GM20431 (cell line): ENCODE results near the gene KDM4E.
"Not testable (repeated sequence)": the region's sequence is repeated elsewhere in the genome, so short reads cannot be mapped to it uniquely, and the experiment has no call there.

Experiments used
- in situ Hi-C: fragments of 300-500 bp; cut with MseI, MboI; formaldehyde crosslinking; loops from one replicate; pipeline ENCODE4 v1.15.0; 2020; ENCODE audit warnings: low sequenced_read_pairs; ENCODE audit not compliant: unreplicated experiment

The KDM4E gene

DNA sequence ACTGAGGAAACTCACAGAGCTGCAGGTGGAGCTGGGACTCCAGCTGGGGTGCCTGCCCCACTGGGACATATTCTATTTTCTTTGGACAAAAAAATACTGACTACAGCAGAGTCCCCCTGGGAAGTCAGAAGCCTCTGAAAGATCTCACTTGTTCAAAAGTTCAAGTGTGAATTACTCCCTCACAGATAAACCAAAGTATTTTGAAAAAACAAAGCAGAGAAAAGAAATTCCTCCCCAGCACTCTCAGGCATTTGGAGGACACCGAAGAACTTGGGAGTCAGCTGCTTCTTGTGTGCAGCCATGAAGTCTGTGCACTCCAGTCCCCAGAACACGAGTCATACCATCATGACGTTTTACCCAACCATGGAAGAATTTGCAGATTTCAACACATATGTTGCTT, 24.1 kb downstream of the KDM4E start, which contains the start of gene KDM4F:
Gene KDM4F (plus strand): TSS at position 301 of the 400 bp plus-strand sequence.
- in situ Hi-C loops, result not testable (repeated sequence)

DNA sequence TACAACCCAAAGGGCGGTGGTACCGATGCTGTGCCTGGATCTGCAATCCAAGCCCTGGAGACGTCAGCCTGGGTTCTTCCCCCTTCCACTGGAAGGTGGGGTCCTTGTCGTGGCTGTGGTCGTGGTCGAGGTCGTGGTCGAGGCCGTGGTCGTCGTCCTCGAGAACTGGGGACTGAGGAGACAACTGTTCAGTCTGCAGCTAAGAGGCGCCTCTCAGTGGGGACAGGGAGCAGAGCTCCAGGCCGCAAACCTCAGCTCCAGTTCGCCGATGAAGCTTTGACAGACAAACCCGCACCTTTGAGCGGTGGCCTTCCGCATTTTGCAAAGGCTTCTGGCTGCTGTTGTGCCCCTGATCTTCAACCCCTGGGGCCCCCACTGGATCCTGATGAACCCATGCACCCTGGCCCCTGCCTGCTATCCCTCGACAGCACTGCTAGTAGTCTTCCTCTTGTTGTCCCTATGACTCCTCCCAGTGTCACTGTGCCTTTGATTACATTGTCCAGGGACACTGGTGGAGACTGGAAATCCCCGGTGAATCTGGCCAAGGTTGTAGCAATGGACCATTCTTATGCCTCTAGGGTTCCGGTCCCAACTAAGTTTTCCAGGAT, 25.6 kb downstream of the KDM4E start:
- in situ Hi-C loops, result no loop called here

DNA sequence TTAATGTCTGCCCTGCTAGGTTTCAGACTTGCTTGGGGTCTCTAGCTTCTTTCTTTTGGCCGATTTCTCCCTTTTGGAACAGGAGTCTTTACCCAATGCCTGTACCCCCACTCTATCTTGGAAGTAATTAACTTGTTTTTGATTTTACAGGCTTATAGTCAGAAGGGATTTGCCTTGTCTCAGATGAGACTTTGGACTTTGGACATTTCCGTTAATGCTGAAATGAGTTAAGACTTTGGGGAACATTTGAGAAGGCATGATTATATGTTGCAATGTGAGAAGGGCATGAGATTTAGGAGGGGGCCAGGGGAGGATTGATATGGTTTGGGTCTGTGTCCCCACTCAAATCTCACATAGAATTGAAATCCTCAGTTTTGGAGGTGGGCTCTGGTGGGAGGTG, 29.3 kb downstream of the KDM4E start:
- in situ Hi-C loops, result no loop called here

DNA sequence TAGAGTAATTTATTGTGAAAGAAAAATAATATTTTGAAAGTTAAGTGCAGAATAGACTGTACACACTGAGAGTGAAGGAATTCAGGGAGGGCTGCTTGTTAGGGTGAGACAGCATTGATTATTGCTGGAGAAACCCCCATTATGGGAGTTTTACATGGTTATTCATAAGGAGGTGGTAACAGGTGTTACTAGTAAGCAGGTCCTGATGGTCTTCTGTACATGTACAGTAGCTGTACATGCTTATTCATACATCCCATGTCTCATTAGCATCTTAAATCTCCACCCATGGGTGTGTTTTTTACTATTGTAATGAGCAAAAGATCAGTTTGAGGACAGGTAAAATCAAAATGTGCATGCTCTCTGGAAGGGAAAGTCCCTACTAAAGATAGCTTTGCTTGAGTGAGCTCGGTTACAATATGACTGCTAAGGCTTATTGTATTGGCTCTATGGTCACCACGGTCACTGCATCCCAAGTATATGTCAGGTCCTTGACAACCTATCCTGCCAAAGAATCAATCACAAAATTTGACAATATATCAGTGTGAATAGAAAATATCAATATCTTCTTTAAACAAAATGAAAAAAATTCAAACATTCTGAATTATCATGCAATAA, 30.3 kb downstream of the KDM4E start:
- in situ Hi-C loops, result no loop called here

DNA sequence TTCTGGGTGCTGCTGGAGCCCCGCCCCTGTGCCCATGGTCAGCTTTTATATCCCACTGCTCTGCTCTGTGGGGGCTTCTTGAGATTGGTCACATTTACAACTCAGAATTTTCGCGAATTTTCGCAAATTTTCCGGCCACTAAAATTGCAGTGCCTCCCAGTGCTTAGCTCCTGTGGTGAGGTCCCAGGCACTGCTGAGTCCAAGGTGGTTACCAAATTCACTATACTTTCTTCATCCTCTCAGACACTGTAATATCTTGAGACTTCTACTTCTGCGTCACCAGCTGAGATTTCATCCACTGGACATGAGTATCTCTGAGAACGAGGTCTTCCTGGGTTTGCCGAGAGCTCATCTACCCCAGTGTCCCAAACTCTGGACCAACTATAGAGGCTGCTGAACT, 32.9 kb downstream of the KDM4E start:
- in situ Hi-C loops, result no loop called here

DNA sequence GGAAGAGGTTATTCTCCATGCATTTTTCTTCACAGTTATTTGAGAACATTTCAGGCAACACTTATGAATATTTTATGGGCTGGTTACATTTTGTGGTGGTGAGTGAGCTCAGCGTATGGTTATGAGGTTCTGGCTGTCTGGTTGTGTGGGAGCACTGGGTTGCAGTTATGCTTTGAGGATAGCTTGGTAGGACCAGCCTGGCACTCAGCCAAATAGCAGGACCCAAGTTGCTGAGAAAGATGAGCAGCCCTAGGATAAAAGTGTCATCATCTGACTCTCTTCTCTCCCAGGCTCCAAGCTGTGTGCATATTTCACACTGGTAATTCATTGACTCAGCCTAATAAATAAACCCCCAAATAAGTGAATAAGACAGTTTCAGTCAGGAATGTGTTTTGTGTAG, 33.6 kb downstream of the KDM4E start:
- in situ Hi-C loops, result no loop called here

DNA sequence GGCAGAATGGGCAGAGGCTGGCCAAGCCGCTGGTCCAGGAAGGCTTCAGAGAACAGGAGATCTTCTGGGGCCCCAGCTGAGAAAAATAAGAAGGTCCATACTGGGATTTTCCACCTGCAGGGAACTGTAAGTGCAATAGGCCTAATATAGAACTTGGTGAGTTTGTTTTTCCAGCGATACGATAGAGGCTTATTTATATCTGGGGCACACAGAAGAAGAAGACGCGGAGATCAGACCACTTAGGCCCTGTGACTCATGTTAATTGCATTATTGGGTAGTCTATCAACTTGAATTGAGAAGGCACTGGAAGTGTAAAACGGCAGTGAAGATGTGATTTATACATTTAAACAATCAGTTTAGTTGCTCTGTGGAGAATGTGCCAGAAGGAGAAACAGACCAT, 34.0 kb downstream of the KDM4E start:
- in situ Hi-C loops, result no loop called here

DNA sequence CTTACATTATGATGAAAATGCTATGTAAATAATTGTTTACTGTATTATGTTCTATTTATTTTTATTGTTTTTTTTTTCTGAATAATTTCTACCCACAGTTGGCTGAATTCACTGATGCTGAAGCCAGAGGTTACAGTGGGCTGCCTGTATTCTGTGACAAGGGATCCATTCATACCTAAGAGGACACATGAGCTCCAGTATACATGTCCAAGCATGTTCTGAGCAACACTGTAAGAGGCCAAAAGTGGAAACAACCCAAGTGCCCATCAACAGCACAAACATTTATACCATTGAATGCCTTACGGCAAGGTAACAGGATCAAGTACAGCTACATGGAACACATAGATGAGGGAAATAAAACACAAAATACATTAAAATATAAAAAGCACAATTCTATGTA, 40.3 kb downstream of the KDM4E start:
- in situ Hi-C loops, result no loop called here

DNA sequence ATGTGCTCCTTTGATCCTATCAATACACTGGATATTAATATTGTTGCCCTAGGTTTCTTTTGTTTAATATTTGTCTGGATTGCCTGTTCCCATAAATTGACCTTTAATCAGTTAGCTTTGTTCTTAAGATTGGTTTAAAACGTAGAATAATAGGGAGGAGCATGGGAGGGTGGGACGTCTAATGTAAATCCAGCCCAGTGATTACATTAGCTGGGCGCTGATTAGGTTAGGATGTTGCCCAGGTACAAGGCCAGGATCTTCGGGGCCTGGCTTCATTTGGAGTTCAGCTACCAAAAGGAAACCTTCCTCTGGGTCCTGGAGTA, 41.6 kb downstream of the KDM4E start, which contains the start of gene SRSF8:
Gene SRSF8 (plus strand): TSS at position 204 of the 323 bp plus-strand sequence. CDS start 308 bp downstream, outside the sequence.
- in situ Hi-C loops, result no loop called here

DNA sequence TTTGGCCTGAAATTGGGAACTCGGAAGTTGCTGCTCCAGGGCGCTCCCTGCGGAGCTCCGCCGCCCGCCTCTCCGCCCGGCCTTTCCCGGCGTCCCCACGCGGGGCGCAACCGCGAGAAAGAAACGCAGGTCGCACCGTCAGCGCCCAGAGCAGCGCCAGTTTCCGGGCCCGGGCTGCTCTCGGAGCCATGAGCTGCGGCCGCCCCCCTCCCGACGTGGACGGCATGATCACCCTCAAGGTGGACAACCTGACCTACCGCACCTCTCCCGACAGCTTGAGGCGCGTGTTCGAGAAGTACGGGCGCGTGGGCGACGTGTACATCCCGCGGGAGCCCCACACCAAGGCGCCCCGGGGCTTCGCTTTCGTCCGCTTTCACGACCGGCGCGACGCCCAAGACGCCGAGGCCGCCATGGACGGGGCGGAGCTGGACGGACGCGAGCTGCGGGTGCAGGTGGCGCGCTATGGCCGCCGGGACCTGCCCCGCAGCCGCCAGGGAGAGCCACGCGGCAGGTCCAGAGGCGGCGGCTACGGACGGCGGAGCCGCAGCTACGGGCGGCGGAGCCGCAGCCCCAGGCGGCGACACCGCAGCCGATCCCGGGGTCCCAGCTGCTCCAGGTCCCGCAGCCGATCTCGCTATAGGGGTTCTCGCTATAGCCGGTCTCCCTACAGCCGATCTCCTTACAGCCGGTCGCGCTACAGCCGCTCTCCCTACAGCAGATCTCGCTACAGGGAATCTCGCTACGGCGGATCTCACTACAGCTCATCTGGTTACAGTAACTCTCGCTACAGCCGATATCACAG, 42.2 kb downstream of the KDM4E start:
- in situ Hi-C loops, result no loop called here

DNA sequence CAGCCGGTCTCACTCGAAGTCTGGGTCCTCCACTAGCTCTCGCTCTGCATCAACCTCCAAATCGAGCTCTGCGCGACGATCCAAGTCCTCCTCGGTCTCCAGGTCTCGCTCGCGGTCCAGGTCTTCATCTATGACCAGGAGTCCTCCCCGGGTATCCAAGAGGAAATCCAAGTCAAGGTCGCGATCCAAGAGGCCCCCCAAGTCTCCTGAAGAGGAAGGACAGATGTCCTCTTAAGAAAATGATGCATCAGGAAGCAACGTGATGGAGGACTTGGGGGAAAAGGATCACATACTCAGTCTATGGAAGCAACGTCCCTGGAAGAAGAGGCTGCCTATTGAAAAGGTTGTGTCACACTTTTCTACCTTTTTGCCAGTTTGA, 42.8 kb downstream of the KDM4E start:
- in situ Hi-C loops, result no loop called here

DNA sequence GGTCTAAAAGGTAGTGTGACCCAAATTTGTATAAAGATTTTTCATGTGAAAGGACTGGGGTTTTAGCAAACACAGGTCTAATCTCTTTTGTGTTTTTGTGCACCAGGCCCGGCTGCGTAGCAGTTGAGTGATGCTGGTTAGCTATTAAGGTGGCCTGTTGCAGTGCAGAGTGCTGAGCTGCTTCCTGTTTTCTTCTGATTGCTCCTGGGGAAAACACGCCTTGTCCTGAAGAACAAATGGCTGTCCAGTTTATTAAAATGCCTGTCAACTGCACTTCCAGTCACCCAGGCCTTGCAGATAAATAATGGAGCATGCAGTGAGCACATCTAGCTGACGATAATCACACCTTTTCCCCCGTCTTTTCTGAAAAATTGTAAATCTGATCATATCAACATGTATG, 43.5 kb downstream of the KDM4E start:
- in situ Hi-C loops, result no loop called here

DNA sequence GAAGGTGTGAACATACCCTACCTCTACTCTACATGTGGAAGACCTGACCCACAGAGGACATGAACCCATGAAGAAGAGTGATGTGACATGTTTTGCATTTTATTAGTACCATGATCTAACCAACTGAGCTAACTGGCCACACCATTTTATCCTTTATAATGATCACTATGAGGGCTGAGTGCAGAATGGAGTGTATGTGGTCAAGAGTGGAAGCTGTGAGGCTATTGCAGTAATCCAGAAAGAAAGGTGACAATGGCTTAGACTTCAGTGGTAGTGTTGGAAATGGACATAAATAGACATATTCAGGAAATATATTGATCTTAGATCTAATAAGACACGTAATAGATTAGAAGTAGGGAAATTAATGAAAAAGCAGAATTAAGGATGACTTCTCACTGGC, 45.4 kb downstream of the KDM4E start:
- in situ Hi-C loops, result no loop called here

DNA sequence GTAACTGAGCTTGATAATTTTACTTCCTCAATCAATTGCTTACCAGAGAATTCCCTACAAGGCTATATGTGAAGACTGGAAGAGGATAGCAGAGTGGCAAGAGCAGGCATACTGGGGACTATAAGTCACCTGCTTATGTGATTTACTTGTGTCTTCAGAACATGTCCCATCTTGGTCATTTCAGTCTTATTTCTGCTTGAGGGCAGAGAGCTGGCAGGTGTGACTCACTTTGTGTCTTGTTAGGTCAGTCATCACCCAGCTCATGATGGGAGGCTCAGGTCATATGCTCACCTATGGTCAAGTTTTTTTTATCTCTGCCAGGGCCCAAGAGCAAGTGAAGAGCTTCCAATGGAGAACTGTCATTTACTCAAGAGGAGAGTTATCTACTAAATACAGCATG, 47.9 kb downstream of the KDM4E start:
- in situ Hi-C loops, result no loop called here

DNA sequence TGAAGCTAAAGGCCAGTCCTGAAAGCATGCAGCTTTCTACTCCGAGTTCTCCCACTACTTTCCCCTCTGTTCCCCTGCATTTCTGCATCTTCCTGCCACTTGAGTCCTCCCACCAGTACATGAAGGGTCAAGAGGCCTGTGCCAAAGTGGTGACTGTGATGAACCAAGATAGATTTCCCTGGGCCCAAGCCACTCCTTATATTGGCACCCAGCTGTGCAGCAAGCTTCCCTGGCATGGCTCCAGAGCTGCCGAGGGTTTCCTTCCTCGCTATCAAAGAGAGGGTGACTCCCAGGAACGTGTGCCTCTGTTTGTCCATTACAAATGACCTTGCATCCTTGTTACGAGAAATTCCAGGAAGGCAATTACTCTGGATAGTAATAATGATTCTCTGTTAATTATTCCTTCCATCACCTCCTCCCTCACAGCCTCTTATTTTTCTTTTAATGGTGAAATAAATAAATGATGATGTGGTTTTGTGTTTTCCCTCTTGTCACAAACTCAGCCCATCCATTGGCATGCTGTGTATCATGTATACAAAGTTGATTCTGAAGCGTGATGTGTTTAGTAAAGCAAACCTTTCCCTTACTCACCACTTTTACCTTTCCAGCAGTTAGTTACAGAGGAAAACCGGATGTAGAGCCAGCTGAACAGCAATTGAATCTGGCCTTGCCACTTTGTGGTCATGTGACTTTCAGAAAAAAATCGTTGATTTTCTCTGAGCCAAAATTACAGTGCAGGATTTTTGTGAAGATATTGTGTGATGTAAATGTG, 49.9 kb downstream of the KDM4E start:
- in situ Hi-C loops, result no loop called here

DNA sequence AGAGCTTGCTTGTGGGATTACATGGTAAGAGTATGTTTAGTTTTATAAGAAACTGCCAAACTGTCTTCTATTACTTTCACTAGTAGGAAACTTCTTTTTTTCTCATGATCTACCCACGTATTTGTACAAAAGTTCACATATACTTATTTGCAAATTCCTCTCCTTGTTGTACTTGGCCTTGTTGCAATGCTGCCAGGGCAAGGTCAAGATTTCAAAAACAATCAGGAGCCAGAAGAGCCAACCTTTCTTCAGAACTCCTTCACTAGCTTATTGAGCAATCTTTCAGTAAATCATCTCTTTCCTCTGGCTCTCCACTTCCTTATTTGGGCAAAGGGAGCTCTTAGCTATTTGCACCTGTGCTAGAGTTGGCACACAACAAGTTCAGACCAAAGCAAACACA, 51.4 kb downstream of the KDM4E start:
- in situ Hi-C loops, result no loop called here

DNA sequence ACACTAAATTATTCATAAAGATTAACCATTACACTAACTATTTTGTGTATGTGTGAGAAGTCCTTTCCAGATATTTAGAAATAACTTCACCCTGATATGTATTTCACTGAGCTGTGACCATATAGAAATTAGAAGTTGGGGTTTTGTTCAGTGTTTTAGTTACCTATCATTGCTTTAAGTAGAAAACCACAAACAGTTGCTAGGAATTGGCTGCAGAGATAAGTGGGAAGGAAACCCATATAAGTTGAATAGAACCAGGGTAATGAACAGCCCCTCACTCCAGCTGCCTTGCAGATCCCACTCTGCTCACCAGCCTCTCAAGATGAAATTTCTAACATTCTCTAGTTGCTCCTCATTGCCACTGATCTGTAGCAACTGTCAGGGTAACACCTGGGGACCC, 51.9 kb downstream of the KDM4E start:
- in situ Hi-C loops, result no loop called here
